Measurements from ENCODE around the gene MSRB1. TPM values are rescaled to one million over a fixed set of nuclear protein-coding genes. Genes with fewer than 3 reads are reported as not detected.
A peak's percentile ranks its signal among the peaks of the same experiment; 100 is the strongest.

The MSRB1 gene
- total and polyA plus RNA-seq, 2 of the 13 experiments (the other 11 are each of a cell fraction or from before 2014, with no cell fraction given) = 32.1 to 75.4 TPM

GRCh38 chr16:1984347-1985225, 41.6 kb upstream of the MSRB1 start (continued):
- TF ChIP-seq JUN (CRISPR knock-in tag; IDR thresholded peaks at IDR 0.05) = peak; percentile 38; the same call in 1 of the 2 replicates
- peak; percentile 89 for TF ChIP-seq HNF4G (IDR thresholded peaks at IDR 0.05; ENCODE audit: borderline replicate concordance, low read depth, low read length)
- no peak; the same call in 1 of the 2 replicates for TF ChIP-seq HNF4G (CRISPR knock-in tag; IDR thresholded peaks at IDR 0.05; ENCODE audit: borderline replicate concordance, low read depth)
- TF ChIP-seq, protein P1, sequence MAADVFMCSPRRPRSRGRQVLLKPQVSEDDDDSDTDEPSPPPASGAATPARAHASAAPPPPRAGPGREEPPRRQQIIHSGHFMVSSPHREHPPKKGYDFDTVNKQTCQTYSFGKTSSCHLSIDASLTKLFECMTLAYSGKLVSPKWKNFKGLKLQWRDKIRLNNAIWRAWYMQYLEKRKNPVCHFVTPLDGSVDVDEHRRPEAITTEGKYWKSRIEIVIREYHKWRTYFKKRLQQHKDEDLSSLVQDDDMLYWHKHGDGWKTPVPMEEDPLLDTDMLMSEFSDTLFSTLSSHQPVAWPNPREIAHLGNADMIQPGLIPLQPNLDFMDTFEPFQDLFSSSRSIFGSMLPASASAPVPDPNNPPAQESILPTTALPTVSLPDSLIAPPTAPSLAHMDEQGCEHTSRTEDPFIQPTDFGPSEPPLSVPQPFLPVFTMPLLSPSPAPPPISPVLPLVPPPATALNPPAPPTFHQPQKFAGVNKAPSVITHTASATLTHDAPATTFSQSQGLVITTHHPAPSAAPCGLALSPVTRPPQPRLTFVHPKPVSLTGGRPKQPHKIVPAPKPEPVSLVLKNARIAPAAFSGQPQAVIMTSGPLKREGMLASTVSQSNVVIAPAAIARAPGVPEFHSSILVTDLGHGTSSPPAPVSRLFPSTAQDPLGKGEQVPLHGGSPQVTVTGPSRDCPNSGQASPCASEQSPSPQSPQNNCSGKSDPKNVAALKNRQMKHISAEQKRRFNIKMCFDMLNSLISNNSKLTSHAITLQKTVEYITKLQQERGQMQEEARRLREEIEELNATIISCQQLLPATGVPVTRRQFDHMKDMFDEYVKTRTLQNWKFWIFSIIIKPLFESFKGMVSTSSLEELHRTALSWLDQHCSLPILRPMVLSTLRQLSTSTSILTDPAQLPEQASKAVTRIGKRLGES (CRISPR knock-in tag; IDR thresholded peaks at IDR 0.05; ENCODE audit: borderline replicate concordance) = no peak
- TF ChIP-seq, protein P2, sequence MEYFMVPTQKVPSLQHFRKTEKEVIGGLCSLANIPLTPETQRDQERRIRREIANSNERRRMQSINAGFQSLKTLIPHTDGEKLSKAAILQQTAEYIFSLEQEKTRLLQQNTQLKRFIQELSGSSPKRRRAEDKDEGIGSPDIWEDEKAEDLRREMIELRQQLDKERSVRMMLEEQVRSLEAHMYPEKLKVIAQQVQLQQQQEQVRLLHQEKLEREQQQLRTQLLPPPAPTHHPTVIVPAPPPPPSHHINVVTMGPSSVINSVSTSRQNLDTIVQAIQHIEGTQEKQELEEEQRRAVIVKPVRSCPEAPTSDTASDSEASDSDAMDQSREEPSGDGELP (IDR thresholded peaks at IDR 0.05; ENCODE audit: borderline replicate concordance, low read depth) = 0 out of 2 replicates have a peak, but pooled peaks have one; percentile 7
- peak; percentile 19; the same call in 1 of the 2 replicates for TF ChIP-seq POLR2G (IDR thresholded peaks at IDR 0.05; ENCODE audit: low read depth, low read length)
- no peak for TF ChIP-seq ZNF746 (CRISPR knock-in tag; IDR thresholded peaks at IDR 0.05)

Data from HepG2 (cell line).